Kidney (tissue), 14 donors: ENCODE data around the gene DNAH2. TPM values are rescaled to one million over a fixed set of nuclear protein-coding genes. Genes with fewer than 3 reads are reported as not detected.
A peak's percentile ranks its signal among the peaks of the same experiment; 100 is the strongest.

ENCODE experiments used
- DNase-seq, 5 donors: peaks; one replicate each; pipeline ENCODE4 v3.0.0-alpha.2; 2013 to 2020
- FAIRE-seq: peaks from 2 replicates; lab custom pipeline; 2012; peaks lifted over from hg19 to GRCh38; lab: Jason Lieb, UNC
- H3K27ac ChIP-seq, 2 donors: one replicate each; pipeline ENCODE4 v1.7.0; 2013; ENCODE audit warnings: low read depth in 2 of 2, low read length in 2 of 2, inconsistent platforms in 1 of 2
- H3K27me3 ChIP-seq: one replicate; pipeline ENCODE4 v1.7.1; 2013; ENCODE audit warnings: low read length, inconsistent platforms; ENCODE audit not compliant: control insufficient read depth, insufficient read depth
- H3K36me3 ChIP-seq, 3 donors: one replicate each; pipeline versions ENCODE4 v1.7.0 to v1.7.1; 2013; ENCODE audit warnings: low read length in 3 of 3, control low read depth in 1 of 3, inconsistent platforms in 1 of 3; ENCODE audit not compliant: insufficient read depth in 3 of 3, control insufficient read depth in 2 of 3
- H3K4me1 ChIP-seq, 3 donors: one replicate each; pipeline versions ENCODE4 v1.7.0 to v1.7.1; 2013; ENCODE audit warnings: low read length in 3 of 3, inconsistent platforms in 1 of 3, low read depth in 1 of 3; ENCODE audit not compliant: control insufficient read depth in 2 of 3, insufficient read depth in 2 of 3
- H3K4me3 ChIP-seq, 3 donors: one replicate each; pipeline versions ENCODE4 v1.7.0 to v1.8.1; 2013; ENCODE audit warnings: low read length in 3 of 3, control low read depth in 1 of 3, inconsistent platforms in 1 of 3
- H3K9ac ChIP-seq, 3 donors: one replicate each; pipeline versions ENCODE4 v1.7.0 to v1.7.1; 2013; ENCODE audit warnings: low read length in 3 of 3, control low read depth in 1 of 3, inconsistent platforms in 1 of 3
- H3K9me3 ChIP-seq, 3 donors: one replicate each; pipeline versions ENCODE4 v1.7.0 to v1.7.1; 2013; ENCODE audit warnings: low read length in 3 of 3, control low read depth in 1 of 3, inconsistent platforms in 1 of 3; ENCODE audit not compliant: control insufficient read depth in 2 of 3, insufficient read depth in 1 of 3
- CTCF ChIP-seq: IDR thresholded peaks from 3 replicates; pipeline ENCODE4 v1.5.1; 2012; ENCODE audit warnings: mild to moderate bottlenecking, moderate library complexity, borderline replicate concordance; ENCODE audit not compliant: insufficient read depth; ENCODE audit errors: extremely low read depth
- intact Hi-C: fragments of 100-400 bp; cut with DNase I; formaldehyde crosslinking; loops from one replicate; pipeline ENCODE4 v1.11.1; 2022
- polyA plus RNA-seq: library from polyadenylated mRNA; stranded (reverse); fragments of 350-450 nt; fragmentation: Illumina TruSeq; extraction: RNeasy Lipid Tissue Mini Kit (QIAGEN cat#74804); gene quantifications from one replicate; pipeline ENCODE4 v1.2.3, GENCODE V29; 2014; ENCODE audit warnings: low read depth, low replicate concordance; ENCODE audit not compliant: insufficient read depth
- total RNA-seq: library from RNA; stranded (reverse); fragmentation: NEBNext Ultra II Directional; extraction: Animal tissue kit (Norgen Biotek cat#: 25700); gene quantifications from one replicate; pipeline ENCODE4 v1.2.1, GENCODE V29; 2021
- donor health status: control.
- donor health status: control.
- donor health status: control.
- donor health status: control.
- donor health status: control.
- donor health status: DM: yes; HTN: yes; CAD: no.
- donor health status: Normal renal cell carcinoma (clear cell type).

The DNAH2 gene
- total and polyA plus RNA-seq, 2 donors from 2014 or later = 0.17 to 0.66 TPM

- H3K9ac ChIP-seq = no peak overlapping the region
- FAIRE-seq (no peak), DNase-seq (peak in 1 of 5 donors; percentile 84)
- peaks cover 0 to 24% (median 0%) of the 10 kb centered on the region in 3 donors for H3K4me1 ChIP-seq
- H3K36me3 ChIP-seq = peaks cover 8 to 39% (median 17%) of the 10 kb centered on the region in 3 donors
- H3K4me3 ChIP-seq = no peak overlapping the region
- peak overlapping the region in 1 of 2 donors; percentile 34 for H3K27ac ChIP-seq
- H3K27me3 ChIP-seq = no peaks in the 10 kb centered on the region
- TF ChIP-seq CTCF = no peak
- intact Hi-C loops = no loop called here
- H3K9me3 ChIP-seq = no peaks in the 10 kb centered on the region
These were observed 134.7 kb downstream of the DNAH2 start for GRCh38 chr17:7852262-7852670.

- intact Hi-C loops = no loop called here
- FAIRE-seq = no peak
- Histone ChIP-seq H3K27ac (no peak overlapping the region), H3K9me3 (no peaks in the 10 kb centered on the region), H3K4me1 (peaks cover 0 to 24% (median 0%) of the 10 kb centered on the region in 3 donors), H3K9ac (no peak overlapping the region), H3K27me3 (no peaks in the 10 kb centered on the region), H3K36me3 (peaks cover 8 to 39% (median 17%) of the 10 kb centered on the region in 3 donors), H3K4me3 (no peak overlapping the region)
- TF ChIP-seq CTCF = no peak
- peak in 2 of 5 donors; percentile 64 to 80 for DNase-seq
These were observed 135.6 kb downstream of the DNAH2 start for GRCh38 chr17:7852919-7853690.

- H3K27me3 ChIP-seq = no peaks in the 10 kb centered on the region
- H3K4me1 ChIP-seq = peaks cover 0 to 29% (median 1%) of the 10 kb centered on the region in 3 donors
- H3K4me3 ChIP-seq = no peak overlapping the region
- DNase-seq (peak in 2 of 5 donors; percentile 60 to 75), FAIRE-seq (no peak)
- no peak overlapping the region for H3K9ac ChIP-seq
- no peak for TF ChIP-seq CTCF
- intact Hi-C loops = no loop called here
- peaks cover 8 to 39% (median 17%) of the 10 kb centered on the region in 3 donors for H3K36me3 ChIP-seq
- H3K9me3 ChIP-seq = no peaks in the 10 kb centered on the region
- H3K27ac ChIP-seq = no peak overlapping the region
These were observed 136.1 kb downstream of the DNAH2 start for GRCh38 chr17:7853691-7854038.
